ENCODE results near the gene NDUFS8. TPM values are rescaled to one million over a fixed set of nuclear protein-coding genes. Genes with fewer than 3 reads are reported as not detected.
A peak's percentile ranks its signal among the peaks of the same experiment; 100 is the strongest.

NDUFS8 gene
- total RNA-seq, 1 experiment from 2014 or later = 214 TPM

- no CpG with 5 or more reads among the region's 10 CpGs for WGBS (ENCODE audit: extremely low coverage, insufficient read length, low lambda C conversion rate)
- DNase-seq = no peak
Observed at GRCh38 chr11:68039526-68040086, 9.1 kb downstream of the NDUFS8 start.

More at GRCh38 chr11:68039526-68040086, 9.1 kb downstream of the NDUFS8 start:
- Histone ChIP-seq H3K18ac (ENCODE audit: insufficient read length, low read depth, low read length) (no peak overlapping the region), H2AFZ (ENCODE audit: low read length) (no peak overlapping the region), H3K79me1 (ENCODE audit: insufficient read depth, low read depth, low read length, poor library complexity, severe bottlenecking) (no peaks in the 10 kb centered on the region), H3K9ac (ENCODE audit: extremely low read depth, insufficient read length, low read length) (no peak overlapping the region), H3K14ac (ENCODE audit: insufficient read depth, low read length) (no peak overlapping the region), H3K23ac (ENCODE audit: insufficient read length, low read depth, low read length) (no peak overlapping the region), H3K56ac (ENCODE audit: insufficient read length, low read depth, low read length) (no peak overlapping the region), H3K79me2 (ENCODE audit: insufficient read depth, low read length) (no peaks in the 10 kb centered on the region), H2AK5ac (ENCODE audit: insufficient read length, low read length) (no peak overlapping the region), H3K23me2 (ENCODE audit: insufficient read length, low read depth, low read length, poor library complexity, severe bottlenecking) (no peaks in the 10 kb centered on the region), H3K4me2 (ENCODE audit: insufficient read depth, insufficient read length, low read length) (peak overlapping the region; percentile 12), H2BK20ac (ENCODE audit: low read depth, low read length, poor library complexity, severe bottlenecking) (no peak overlapping the region), H4K20me1 (ENCODE audit: control insufficient read depth, insufficient read depth, insufficient read length) (no peaks in the 10 kb centered on the region), H2BK12ac (ENCODE audit: insufficient read length, low read depth, low read length) (no peak overlapping the region), H4K8ac (replicated peaks; ENCODE audit: insufficient read length, low read depth, low read length) (no peak overlapping the region), H3K4ac (ENCODE audit: low read depth, low read length) (no peak overlapping the region), H3K27me3 (ENCODE audit: insufficient read depth, low read length) (no peaks in the 10 kb centered on the region), H3K4me1 (ENCODE audit: insufficient read depth, low read length) (no peaks in the 10 kb centered on the region; the same call in 1 of the 2 replicates), H4K91ac (ENCODE audit: insufficient read length, low read depth, low read length) (no peak overlapping the region), H3K27ac (ENCODE audit: insufficient read length, low read depth, low read length) (no peak overlapping the region), H2BK15ac (ENCODE audit: low read depth, low read length) (no peak overlapping the region), H3K9me3 (ENCODE audit: control insufficient read depth, low read depth, low read length) (no peaks in the 10 kb centered on the region), H4K5ac (ENCODE audit: insufficient read length, low read depth, low read length) (no peak overlapping the region), H2BK5ac (ENCODE audit: insufficient read length, low read length) (no peak overlapping the region), H2BK120ac (ENCODE audit: low read depth, low read length, poor library complexity, severe bottlenecking) (no peak overlapping the region), H3T11ph (ENCODE audit: low read length) (no peak overlapping the region)
- peak overlapping the region; percentile 49 to 66 for H3K4me3 Mint-ChIP-seq
- H3K9me3 Mint-ChIP-seq = no peaks in the 10 kb centered on the region
- no peaks in the 10 kb centered on the region for H3K27me3 Mint-ChIP-seq (ENCODE audit: low read depth)
- no peak for TF ChIP-seq CTCF (conservative IDR thresholded peaks at IDR 0.05)
- H3K36me3 Mint-ChIP-seq (ENCODE audit: insufficient read depth in 1 of 3, low read depth in 3 of 3) = peaks cover 0 to 10% (median under 1%) of the 10 kb centered on the region in 3 experiments; a peak in 2 of 7 replicates
- peak overlapping the region in 2 of 3 experiments; percentile 72 to 92; a peak in 2 of 7 replicates for H3K27ac Mint-ChIP-seq
- peaks cover 7 to 9% of the 10 kb centered on the region in 2 experiments for H3K4me1 Mint-ChIP-seq
